Hepatocyte (in vitro differentiated cells): Measurements from ENCODE around the gene CFAP68.

ENCODE experiments used
- CTCF ChIP-seq: fragments of 200-600 bp; sonication (generic); IDR thresholded peaks from 2 replicates; pipeline ENCODE4 v1.5.1; 2016; ENCODE audit warnings: antibody characterized with exemption, mild to moderate bottlenecking; ENCODE audit not compliant: poor library complexity
- EZH2phosphoT487 ChIP-seq: fragments of 200-600 bp; sonication (generic); IDR thresholded peaks from one replicate; pipeline ENCODE4 v1.6.1; 2018; ENCODE audit warnings: antibody characterized with exemption, mild to moderate bottlenecking, low read depth, moderate library complexity; ENCODE audit not compliant: unreplicated experiment, severe bottlenecking

GRCh38 chr11:111841370-111842053 lies 37.8 kb upstream of the CFAP68 start:
- TF ChIP-seq CTCF: peak; percentile 87
- no peak for TF ChIP-seq EZH2phosphoT487
